Activated naive CD4-positive, alpha-beta T cell treated with anti-CD3 and anti-CD28 coated beads, Interleukin-2, amount 10 ng/mL, durations not matched to agents 5 hours and 36 hours (primary cell): ENCODE data around the gene EPOP. TPM values are rescaled to one million over a fixed set of nuclear protein-coding genes. Genes with fewer than 3 reads are reported as not detected.

Source experiments
- microRNA-seq: library from miRNA; unstranded; fragments of <30 nt; microRNA quantifications from one replicate; pipeline ENCODE4 v1.2.0, GENCODE V29; 2022; ENCODE audit warnings: borderline microRNAs expressed, borderline replicate concordance
- total RNA-seq, 2 experiments: library from RNA; stranded (reverse); gene quantifications; one replicate each; pipeline ENCODE4 v1.2.3, GENCODE V29; 2021

EPOP gene
- total RNA-seq: 1 to 10 TPM; 8.9 to 9.3 TPM

DNA sequence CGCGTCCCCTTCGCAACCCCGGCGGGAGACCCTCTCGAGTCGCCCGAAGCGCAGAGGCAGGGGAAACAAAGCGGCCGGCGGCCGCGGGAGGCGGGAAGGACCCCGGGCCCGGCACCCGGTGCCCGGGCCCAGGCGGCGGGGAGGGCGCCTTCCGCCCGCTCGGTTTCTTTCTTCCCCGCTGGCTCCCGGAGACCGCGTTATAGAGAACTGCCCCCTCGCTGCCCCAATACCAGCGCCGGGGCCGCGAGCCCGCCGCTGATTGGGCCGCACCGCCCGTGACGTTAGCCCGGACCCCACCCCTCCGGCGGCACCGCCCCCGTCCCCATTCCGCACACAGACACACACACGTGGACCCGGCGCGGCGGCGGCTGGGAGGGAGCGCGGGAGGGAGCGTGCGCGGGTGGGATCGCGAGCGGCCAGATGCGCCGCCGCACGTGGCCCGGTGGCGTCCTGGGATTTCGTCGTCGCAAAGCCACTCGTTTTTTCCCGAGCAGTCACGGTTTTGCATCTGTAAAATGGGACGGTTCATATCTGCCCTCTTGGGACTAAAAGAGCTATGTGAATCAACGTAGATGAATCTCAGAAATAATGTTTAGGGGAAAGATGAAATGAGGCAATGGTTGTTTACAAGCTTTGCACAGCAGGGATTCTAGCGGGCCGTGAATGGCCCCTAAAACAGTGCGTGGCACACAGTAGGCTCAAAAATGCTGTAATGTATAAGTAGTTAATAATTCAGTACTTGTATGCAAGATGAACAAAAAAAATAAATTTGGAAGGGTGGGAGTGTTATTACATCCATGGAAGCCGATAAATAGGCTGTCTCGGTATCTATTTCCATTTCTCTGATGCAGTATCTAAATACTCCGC lies at the start of gene EPOP:
TSS of gene EPOP (minus strand) at position 209 of the 867 bp plus-strand sequence. CDS start 462 bp downstream, outside the sequence.

DNA sequence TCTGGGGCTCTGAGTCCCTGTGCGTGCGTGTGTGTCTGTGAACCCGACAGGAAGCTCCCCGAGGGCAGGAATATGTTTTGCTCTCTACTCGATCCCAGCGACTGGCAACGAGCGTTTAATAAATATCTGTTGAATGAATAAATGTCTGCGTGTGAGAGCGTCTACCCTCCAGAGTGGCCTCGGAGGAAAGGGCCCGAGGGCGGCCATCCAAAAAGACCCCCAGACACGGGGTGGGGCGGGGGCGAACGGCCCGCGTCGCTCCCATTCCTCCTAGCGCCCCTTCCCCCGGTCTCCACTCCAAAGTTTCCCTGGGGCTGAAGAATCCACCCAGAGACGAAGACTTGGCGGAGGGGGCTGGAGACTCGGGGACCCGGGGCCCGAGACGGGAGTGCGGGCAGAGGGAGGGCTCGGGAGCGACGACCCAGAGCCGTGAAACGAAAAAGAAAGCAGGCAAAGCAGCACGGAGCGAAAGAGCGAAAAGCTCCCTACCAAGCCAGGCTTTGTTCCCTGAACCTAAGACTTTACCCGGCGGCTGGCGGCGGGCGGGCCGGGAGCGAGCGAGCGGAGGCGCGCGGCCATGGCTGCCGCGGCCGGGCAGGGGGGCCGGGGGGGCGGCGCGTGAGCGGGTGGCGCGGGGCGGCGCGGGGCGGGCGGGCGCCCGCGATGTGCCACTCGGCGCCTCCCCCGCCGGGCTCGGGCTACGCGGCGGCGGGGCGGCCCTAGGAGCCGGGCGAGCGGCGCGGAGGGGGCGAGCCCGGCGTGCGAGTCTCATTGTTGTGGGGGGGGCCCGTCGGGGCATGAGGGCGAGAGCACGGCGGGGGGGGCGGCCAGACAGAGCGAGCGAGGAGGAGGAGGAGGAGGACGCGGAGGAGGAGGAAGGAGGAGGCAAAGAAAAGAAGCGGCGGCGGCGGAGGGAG lies 30.1 kb upstream of the EPOP start, which contains the start of gene MLLT6:
TSS of gene MLLT6 (plus strand) at position 668 of the 917 bp plus-strand sequence. CDS start 360 bp downstream, outside the sequence.

Small RNAs within 50 kb of the gene (microRNA-seq; reads per million reads assigned to microRNA genes)
- gene MIR4726: 0.63 reads per million
- gene MIR4734: not detected

Other genes starting within 250 kb of the EPOP start
- under 1 TPM; 0.13 to 0.63 TPM for gene ARHGAP23, start 246.5 kb downstream of the EPOP start, total RNA-seq
- under 1 TPM in 1 of 2 experiments, not detected in 1; 0.17 TPM for gene SRCIN1, start 69.0 kb downstream of the EPOP start, total RNA-seq
- 100 to 1,000 TPM; 259 to 271 TPM for gene MLLT6, start 30.3 kb upstream of the EPOP start, total RNA-seq
- 10 to 100 TPM; 32.9 to 36.3 TPM for gene CISD3, start 55.4 kb upstream of the EPOP start, total RNA-seq
- gene PCGF2, start 73.4 kb upstream of the EPOP start, total RNA-seq: under 1 TPM; 0.14 to 0.38 TPM
- gene PSMB3, start 77.8 kb upstream of the EPOP start, total RNA-seq: 100 to 1,000 TPM; 168 to 173 TPM
- gene PIP4K2B, start 124.6 kb upstream of the EPOP start, total RNA-seq: 10 to 100 TPM; 49.3 to 53.2 TPM
- 10 to 100 TPM; 27.5 to 31.4 TPM for gene CWC25, start 150.4 kb upstream of the EPOP start, total RNA-seq
- 1,000 to 10,000 TPM; 1,422 to 1,429 TPM for gene RPL23, start 178.8 kb upstream of the EPOP start, total RNA-seq
- gene LASP1, start 195.1 kb upstream of the EPOP start, total RNA-seq: 100 to 1,000 TPM; 189 to 197 TPM